ENCODE results near the gene LILRB2. TPM values are rescaled to one million over a fixed set of nuclear protein-coding genes. Genes with fewer than 3 reads are reported as not detected.
A peak's percentile ranks its signal among the peaks of the same experiment; 100 is the strongest.

The LILRB2 gene
- polyA plus RNA-seq, 3 donors = 111 to 574 (median 172) TPM

DNA sequence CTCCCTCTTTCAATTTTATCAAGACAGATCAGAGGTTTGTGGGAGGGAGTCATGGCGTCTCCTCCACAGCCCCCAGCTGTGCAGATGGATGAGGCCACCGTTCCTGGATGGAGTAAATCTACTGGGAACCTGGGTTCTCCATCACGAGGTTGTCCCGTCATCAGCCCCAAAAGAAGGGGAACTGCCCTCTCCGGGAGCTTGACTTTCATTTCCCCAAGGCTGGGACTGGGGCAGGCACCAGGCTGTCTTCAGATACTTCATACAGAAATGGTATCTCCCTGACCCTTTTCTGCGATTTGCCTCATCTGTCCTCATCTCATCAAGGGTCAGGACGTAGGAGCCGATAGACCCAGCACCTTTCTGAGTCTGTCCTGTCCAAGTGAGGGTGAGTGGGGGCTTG is 9.8 kb downstream of the LILRB2 start:
- Histone ChIP-seq H3K79me2 (ENCODE audit: insufficient read depth, low read length) (peaks cover 4% of the 10 kb centered on the region), H3K9ac (ENCODE audit: insufficient read depth, low read length, poor library complexity, severe bottlenecking) (peak overlapping the region; percentile 65), H3K9me3 (replicated peaks in 1 of 2; ENCODE audit: control insufficient read depth in 1 of 2, insufficient read depth in 1 of 2, low read length in 2 of 2) (no peaks in the 10 kb centered on the region), H3K36me3 (replicated peaks in 1 of 2; ENCODE audit: control insufficient read depth in 1 of 2, insufficient read depth in 2 of 2, low read length in 2 of 2) (peaks cover 24 to 26% of the 10 kb centered on the region in 2 donors), H3K4me3 (replicated peaks in 1 of 3; ENCODE audit: low read depth in 2 of 3, low read length in 3 of 3) (peak overlapping the region in 2 of 3 experiments; percentile 32 to 63), H3K27me3 (ENCODE audit: control insufficient read depth in 2 of 2, insufficient read depth in 2 of 2, low read length in 2 of 2) (no peaks in the 10 kb centered on the region), H2AFZ (ENCODE audit: insufficient read depth, low read depth, low read length, poor library complexity, severe bottlenecking) (no peak overlapping the region), H3K4me2 (replicated peaks; ENCODE audit: extremely low read depth, low read length, poor library complexity, severe bottlenecking) (peak overlapping the region; percentile 56), H3K4me1 (ENCODE audit: control insufficient read depth in 1 of 2, insufficient read depth in 2 of 2, low read length in 2 of 2) (peaks cover 74 to 99% of the 10 kb centered on the region in 2 donors), H4K20me1 (ENCODE audit: insufficient read depth, low read length) (peaks cover 16% of the 10 kb centered on the region), H3K27ac (ENCODE audit: low read depth in 1 of 2, low read length in 2 of 2) (peak overlapping the region; percentile 88 to 94)
- Mint-ChIP-seq H3K4me3 (peak overlapping the region; percentile 67 to 89), H3K27ac (peak overlapping the region; percentile 98 to 100 (median 99)), H3K9me3 (no peaks in the 10 kb centered on the region), H3K36me3 (peaks cover 24 to 29% of the 10 kb centered on the region in 2 donors), H3K27me3 (ENCODE audit: low read depth in 3 of 3) (no peaks in the 10 kb centered on the region), H3K4me1 (peaks cover 85% of the 10 kb centered on the region)
- DNase-seq = peak; percentile 82 to 96 (median 92)
- TF ChIP-seq, protein P1, sequence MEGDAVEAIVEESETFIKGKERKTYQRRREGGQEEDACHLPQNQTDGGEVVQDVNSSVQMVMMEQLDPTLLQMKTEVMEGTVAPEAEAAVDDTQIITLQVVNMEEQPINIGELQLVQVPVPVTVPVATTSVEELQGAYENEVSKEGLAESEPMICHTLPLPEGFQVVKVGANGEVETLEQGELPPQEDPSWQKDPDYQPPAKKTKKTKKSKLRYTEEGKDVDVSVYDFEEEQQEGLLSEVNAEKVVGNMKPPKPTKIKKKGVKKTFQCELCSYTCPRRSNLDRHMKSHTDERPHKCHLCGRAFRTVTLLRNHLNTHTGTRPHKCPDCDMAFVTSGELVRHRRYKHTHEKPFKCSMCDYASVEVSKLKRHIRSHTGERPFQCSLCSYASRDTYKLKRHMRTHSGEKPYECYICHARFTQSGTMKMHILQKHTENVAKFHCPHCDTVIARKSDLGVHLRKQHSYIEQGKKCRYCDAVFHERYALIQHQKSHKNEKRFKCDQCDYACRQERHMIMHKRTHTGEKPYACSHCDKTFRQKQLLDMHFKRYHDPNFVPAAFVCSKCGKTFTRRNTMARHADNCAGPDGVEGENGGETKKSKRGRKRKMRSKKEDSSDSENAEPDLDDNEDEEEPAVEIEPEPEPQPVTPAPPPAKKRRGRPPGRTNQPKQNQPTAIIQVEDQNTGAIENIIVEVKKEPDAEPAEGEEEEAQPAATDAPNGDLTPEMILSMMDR (IDR thresholded peaks at IDR 0.05) = no peak
- WGBS (ENCODE audit: insufficient coverage) = 0% methylated on average over 5 of the region's 8 CpGs
- intact Hi-C loops (cut with micrococcal nuclease) = no loop called here

- Histone ChIP-seq H2AFZ (ENCODE audit: insufficient read depth, low read depth, low read length, poor library complexity, severe bottlenecking) (no peak overlapping the region), H3K36me3 (replicated peaks in 1 of 2; ENCODE audit: control insufficient read depth in 1 of 2, insufficient read depth in 2 of 2, low read length in 2 of 2) (peaks cover 3 to 5% of the 10 kb centered on the region in 2 donors), H3K4me1 (ENCODE audit: control insufficient read depth in 1 of 2, insufficient read depth in 2 of 2, low read length in 2 of 2) (peaks cover 63 to 81% of the 10 kb centered on the region in 2 donors), H3K79me2 (ENCODE audit: insufficient read depth, low read length) (no peaks in the 10 kb centered on the region), H3K27me3 (ENCODE audit: control insufficient read depth in 2 of 2, insufficient read depth in 2 of 2, low read length in 2 of 2) (no peaks in the 10 kb centered on the region), H4K20me1 (ENCODE audit: insufficient read depth, low read length) (no peaks in the 10 kb centered on the region), H3K9ac (ENCODE audit: insufficient read depth, low read length, poor library complexity, severe bottlenecking) (no peak overlapping the region), H3K4me2 (replicated peaks; ENCODE audit: extremely low read depth, low read length, poor library complexity, severe bottlenecking) (no peak overlapping the region), H3K9me3 (replicated peaks in 1 of 2; ENCODE audit: control insufficient read depth in 1 of 2, insufficient read depth in 1 of 2, low read length in 2 of 2) (no peaks in the 10 kb centered on the region), H3K4me3 (replicated peaks in 1 of 3; ENCODE audit: low read depth in 2 of 3, low read length in 3 of 3) (no peak overlapping the region), H3K27ac (ENCODE audit: low read depth in 1 of 2, low read length in 2 of 2) (peak overlapping the region in 1 of 2 donors; percentile 63)
- intact Hi-C loops (cut with micrococcal nuclease) = loop anchor here in 1 of 2 donors (10.0 kb wide), 1 partner anchor 46 kb away; the partner anchor contains the start of gene LILRA5
- Mint-ChIP-seq H3K4me1 (peaks cover 67% of the 10 kb centered on the region), H3K4me3 (no peak overlapping the region), H3K36me3 (peaks cover 4 to 7% of the 10 kb centered on the region in 2 donors), H3K27me3 (ENCODE audit: low read depth in 3 of 3) (no peaks in the 10 kb centered on the region), H3K9me3 (no peaks in the 10 kb centered on the region), H3K27ac (peak overlapping the region; percentile 8 to 90 (median 84))
- WGBS (ENCODE audit: insufficient coverage) = no CpG with 5 or more reads among the region's 2 CpGs
- TF ChIP-seq, protein P1 (IDR thresholded peaks at IDR 0.05) = no peak
- peak; percentile 29 to 74 (median 71) for DNase-seq
Observed at GRCh38 chr19:54268936-54269335, 12.0 kb downstream of the LILRB2 start.
